ENCODE data around the gene SATB2.

SATB2 gene

GRCh38 chr2:199288424-199288823, 169.3 kb downstream of the SATB2 start:
- H3K4me3 ChIP-seq (ENCODE audit: low read length): no peak overlapping the region
- no peaks in the 10 kb centered on the region for H3K4me1 ChIP-seq (ENCODE audit: control insufficient read depth, insufficient read depth, low read length)
- H3K36me3 ChIP-seq (ENCODE audit: control insufficient read depth, insufficient read depth, low read length): no peaks in the 10 kb centered on the region
- H3K9ac ChIP-seq (ENCODE audit: low read length): no peak overlapping the region
- no peaks in the 10 kb centered on the region for H3K27me3 ChIP-seq (ENCODE audit: control insufficient read depth, insufficient read depth, low read length)
- no peak overlapping the region for H3K27ac ChIP-seq (ENCODE audit: low read depth, low read length)

GRCh38 chr2:199282309-199282708, 175.4 kb downstream of the SATB2 start:
- no peaks in the 10 kb centered on the region for H3K36me3 ChIP-seq (ENCODE audit: control insufficient read depth, insufficient read depth, low read length)
- no peaks in the 10 kb centered on the region for H3K27me3 ChIP-seq (ENCODE audit: control insufficient read depth, insufficient read depth, low read length)
- no peak overlapping the region for H3K4me3 ChIP-seq (ENCODE audit: low read length)
- no peak overlapping the region for H3K27ac ChIP-seq (ENCODE audit: low read depth, low read length)
- no peaks in the 10 kb centered on the region for H3K4me1 ChIP-seq (ENCODE audit: control insufficient read depth, insufficient read depth, low read length)
- no peak overlapping the region for H3K9ac ChIP-seq (ENCODE audit: low read length)

GRCh38 chr2:199279146-199279545, 178.6 kb downstream of the SATB2 start:
- no peaks in the 10 kb centered on the region for H3K27me3 ChIP-seq (ENCODE audit: control insufficient read depth, insufficient read depth, low read length)

GRCh38 chr2:199278099-199278498, 179.6 kb downstream of the SATB2 start:
- Histone ChIP-seq H3K4me3 (ENCODE audit: low read length) (no peak overlapping the region), H3K27ac (ENCODE audit: low read depth, low read length) (no peak overlapping the region), H3K27me3 (ENCODE audit: control insufficient read depth, insufficient read depth, low read length) (no peaks in the 10 kb centered on the region), H3K36me3 (ENCODE audit: control insufficient read depth, insufficient read depth, low read length) (no peaks in the 10 kb centered on the region), H3K4me1 (ENCODE audit: control insufficient read depth, insufficient read depth, low read length) (no peaks in the 10 kb centered on the region), H3K9ac (ENCODE audit: low read length) (no peak overlapping the region)

More at GRCh38 chr2:199279146-199279545, 178.6 kb downstream of the SATB2 start:
- Histone ChIP-seq H3K4me1 (ENCODE audit: control insufficient read depth, insufficient read depth, low read length) (no peaks in the 10 kb centered on the region), H3K9ac (ENCODE audit: low read length) (no peak overlapping the region), H3K4me3 (ENCODE audit: low read length) (no peak overlapping the region), H3K36me3 (ENCODE audit: control insufficient read depth, insufficient read depth, low read length) (no peaks in the 10 kb centered on the region), H3K27ac (ENCODE audit: low read depth, low read length) (no peak overlapping the region)

- no peak overlapping the region for H3K27ac ChIP-seq (ENCODE audit: low read depth, low read length)
- H3K4me1 ChIP-seq (ENCODE audit: control insufficient read depth, insufficient read depth, low read length): no peaks in the 10 kb centered on the region
- no peaks in the 10 kb centered on the region for H3K27me3 ChIP-seq (ENCODE audit: control insufficient read depth, insufficient read depth, low read length)
- no peaks in the 10 kb centered on the region for H3K36me3 ChIP-seq (ENCODE audit: control insufficient read depth, insufficient read depth, low read length)
- H3K4me3 ChIP-seq (ENCODE audit: low read length): no peak overlapping the region
- no peak overlapping the region for H3K9ac ChIP-seq (ENCODE audit: low read length)
Observed at GRCh38 chr2:199273042-199273511, 184.7 kb downstream of the SATB2 start.

- no peaks in the 10 kb centered on the region for H3K4me1 ChIP-seq (ENCODE audit: control insufficient read depth, insufficient read depth, low read length)
- no peak overlapping the region for H3K4me3 ChIP-seq (ENCODE audit: low read length)
- no peaks in the 10 kb centered on the region for H3K27me3 ChIP-seq (ENCODE audit: control insufficient read depth, insufficient read depth, low read length)
- no peak overlapping the region for H3K27ac ChIP-seq (ENCODE audit: low read depth, low read length)
- no peak overlapping the region for H3K9ac ChIP-seq (ENCODE audit: low read length)
- H3K36me3 ChIP-seq (ENCODE audit: control insufficient read depth, insufficient read depth, low read length): no peaks in the 10 kb centered on the region
Observed at GRCh38 chr2:199261936-199262335, 195.8 kb downstream of the SATB2 start.

- Histone ChIP-seq H3K4me1 (ENCODE audit: control insufficient read depth, insufficient read depth, low read length) (no peaks in the 10 kb centered on the region), H3K9ac (ENCODE audit: low read length) (no peak overlapping the region), H3K27me3 (ENCODE audit: control insufficient read depth, insufficient read depth, low read length) (no peaks in the 10 kb centered on the region), H3K27ac (ENCODE audit: low read depth, low read length) (no peak overlapping the region), H3K36me3 (ENCODE audit: control insufficient read depth, insufficient read depth, low read length) (no peaks in the 10 kb centered on the region), H3K4me3 (ENCODE audit: low read length) (no peak overlapping the region)
Observed at GRCh38 chr2:199261239-199261638, 196.5 kb downstream of the SATB2 start.

- no peaks in the 10 kb centered on the region for H3K36me3 ChIP-seq (ENCODE audit: control insufficient read depth, insufficient read depth, low read length)
- H3K9ac ChIP-seq (ENCODE audit: low read length): no peak overlapping the region
- H3K27ac ChIP-seq (ENCODE audit: low read depth, low read length): no peak overlapping the region
- H3K4me1 ChIP-seq (ENCODE audit: control insufficient read depth, insufficient read depth, low read length): no peaks in the 10 kb centered on the region
- no peak overlapping the region for H3K4me3 ChIP-seq (ENCODE audit: low read length)
- no peaks in the 10 kb centered on the region for H3K27me3 ChIP-seq (ENCODE audit: control insufficient read depth, insufficient read depth, low read length)
Observed at GRCh38 chr2:199259671-199260070, 198.1 kb downstream of the SATB2 start.

GRCh38 chr2:199258291-199258690, 199.4 kb downstream of the SATB2 start:
- Histone ChIP-seq H3K27ac (ENCODE audit: low read depth, low read length) (no peak overlapping the region), H3K9ac (ENCODE audit: low read length) (no peak overlapping the region), H3K36me3 (ENCODE audit: control insufficient read depth, insufficient read depth, low read length) (no peaks in the 10 kb centered on the region), H3K4me1 (ENCODE audit: control insufficient read depth, insufficient read depth, low read length) (no peaks in the 10 kb centered on the region), H3K27me3 (ENCODE audit: control insufficient read depth, insufficient read depth, low read length) (no peaks in the 10 kb centered on the region), H3K4me3 (ENCODE audit: low read length) (no peak overlapping the region)

GRCh38 chr2:199257261-199258224, 200.2 kb downstream of the SATB2 start:
- Histone ChIP-seq H3K4me3 (ENCODE audit: low read length) (no peak overlapping the region), H3K9ac (ENCODE audit: low read length) (no peak overlapping the region), H3K27me3 (ENCODE audit: control insufficient read depth, insufficient read depth, low read length) (no peaks in the 10 kb centered on the region), H3K36me3 (ENCODE audit: control insufficient read depth, insufficient read depth, low read length) (no peaks in the 10 kb centered on the region), H3K27ac (ENCODE audit: low read depth, low read length) (no peak overlapping the region), H3K4me1 (ENCODE audit: control insufficient read depth, insufficient read depth, low read length) (no peaks in the 10 kb centered on the region)

- Histone ChIP-seq H3K9ac (ENCODE audit: low read length) (no peak overlapping the region), H3K27ac (ENCODE audit: low read depth, low read length) (no peak overlapping the region), H3K4me1 (ENCODE audit: control insufficient read depth, insufficient read depth, low read length) (no peaks in the 10 kb centered on the region), H3K4me3 (ENCODE audit: low read length) (no peak overlapping the region), H3K27me3 (ENCODE audit: control insufficient read depth, insufficient read depth, low read length) (no peaks in the 10 kb centered on the region), H3K36me3 (ENCODE audit: control insufficient read depth, insufficient read depth, low read length) (no peaks in the 10 kb centered on the region)
Observed at GRCh38 chr2:199230091-199230490, 227.6 kb downstream of the SATB2 start.

GRCh38 chr2:199228887-199229819, 228.6 kb downstream of the SATB2 start:
- H3K36me3 ChIP-seq (ENCODE audit: control insufficient read depth, insufficient read depth, low read length): no peaks in the 10 kb centered on the region
- no peak overlapping the region for H3K4me3 ChIP-seq (ENCODE audit: low read length)
- no peak overlapping the region for H3K9ac ChIP-seq (ENCODE audit: low read length)
- no peaks in the 10 kb centered on the region for H3K4me1 ChIP-seq (ENCODE audit: control insufficient read depth, insufficient read depth, low read length)
- H3K27me3 ChIP-seq (ENCODE audit: control insufficient read depth, insufficient read depth, low read length): no peaks in the 10 kb centered on the region
- H3K27ac ChIP-seq (ENCODE audit: low read depth, low read length): no peak overlapping the region
